IMR-90 (cell line): Measurements from ENCODE around the gene FOXA2. TPM values are rescaled to one million over a fixed set of nuclear protein-coding genes. Genes with fewer than 3 reads are reported as not detected.
"Not testable (repeated sequence)": the region's sequence is repeated elsewhere in the genome, so short reads cannot be mapped to it uniquely, and the experiment has no call there.

Source experiments
- ATAC-seq: fragments of 200-7000 bp; cut with Tn5 transposase; 2 replicates; pipeline ENCODE4 v1.9.1; 2020; ENCODE audit warnings: low read depth, mild to moderate bottlenecking, moderate library complexity
- BruUV-seq: library from RNA; stranded (reverse); fragments of 400-500 nt; replicated peaks from 2 replicates; lab custom pipeline; 2021; lab: Mats Ljungman, UMichigan
- CTCF ChIA-PET: fragments of 300-600 bp; formaldehyde crosslinking; extraction: SDS; loops from one replicate; lab custom pipeline; 2021; ENCODE audit warnings: antibody characterized with exemption; lab: Yijun Ruan, JAX
- POLR2A ChIA-PET: fragments of 300-600 bp; sonication (Branson Sonifier 250); formaldehyde crosslinking; loops from one replicate; lab custom pipeline; 2022; ENCODE audit warnings: antibody characterized with exemption; ENCODE audit not compliant: unreplicated experiment; lab: Charles Lee
- DNase-seq: peaks from one replicate; pipeline ENCODE4 v3.0.0; 2013
- H2AFZ ChIP-seq: replicated peaks from 2 replicates; pipeline ENCODE3; 2013; ENCODE audit warnings: low read length, mild to moderate bottlenecking; ENCODE audit not compliant: poor library complexity
- H2AK5ac ChIP-seq: 2 replicates; pipeline ENCODE4 v1.6.1; 2013; ENCODE audit warnings: low read depth, low read length, inconsistent platforms
- H2AK9ac ChIP-seq: replicated peaks from 2 replicates; pipeline ENCODE3; 2013; ENCODE audit warnings: mild to moderate bottlenecking, low read depth, low read length, moderate library complexity; ENCODE audit not compliant: poor library complexity
- H2BK120ac ChIP-seq: 2 replicates; pipeline ENCODE4 v1.6.1; 2013; ENCODE audit warnings: low read depth, low read length, inconsistent platforms
- H2BK15ac ChIP-seq: 3 replicates; pipeline ENCODE4 v1.6.1; 2013; ENCODE audit warnings: low read depth, low read length, inconsistent platforms
- H2BK20ac ChIP-seq: 2 replicates; pipeline ENCODE4 v1.6.1; 2013; ENCODE audit warnings: low read depth, mild to moderate bottlenecking, inconsistent platforms, low read length, moderate library complexity
- H2BK5ac ChIP-seq: 2 replicates; pipeline ENCODE4 v1.6.1; 2013; ENCODE audit warnings: mild to moderate bottlenecking, low read depth, low read length, inconsistent platforms; ENCODE audit not compliant: poor library complexity, severe bottlenecking
- H3K14ac ChIP-seq: replicated peaks from 2 replicates; pipeline ENCODE4 v1.6.1; 2013; ENCODE audit warnings: low read depth, low read length, inconsistent platforms
- H3K18ac ChIP-seq: 2 replicates; pipeline ENCODE4 v1.6.1; 2013; ENCODE audit warnings: low read depth, low read length, control low read depth
- H3K23ac ChIP-seq: 2 replicates; pipeline ENCODE4 v1.6.1; 2013; ENCODE audit warnings: low read depth, low read length, inconsistent platforms
- H3K27ac ChIP-seq: 2 replicates; pipeline ENCODE4 v1.5.1; 2013; ENCODE audit warnings: mild to moderate bottlenecking, control low read depth, low read length; ENCODE audit not compliant: insufficient read depth
- H3K27me3 ChIP-seq: 2 replicates; pipeline ENCODE4 v1.6.1; 2013; ENCODE audit warnings: low read length; ENCODE audit not compliant: control insufficient read depth, insufficient read depth
- H3K36me3 ChIP-seq: 2 replicates; pipeline ENCODE4 v1.6.1; 2013; ENCODE audit warnings: low read length, mixed read lengths; ENCODE audit not compliant: control insufficient read depth, insufficient read depth
- H3K4ac ChIP-seq: 2 replicates; pipeline ENCODE4 v1.6.1; 2013; ENCODE audit warnings: low read depth, low read length, inconsistent platforms
- H3K4me1 ChIP-seq: 2 replicates; pipeline ENCODE4 v1.6.1; 2013; ENCODE audit warnings: low read length, mixed read lengths; ENCODE audit not compliant: control insufficient read depth, insufficient read depth
- H3K4me2 ChIP-seq: 2 replicates; pipeline ENCODE4 v1.6.1; 2013; ENCODE audit warnings: low read depth, mild to moderate bottlenecking, control low read depth, low read length, moderate library complexity
- H3K4me3 ChIP-seq: 2 replicates; pipeline ENCODE4 v1.5.1; 2013; ENCODE audit warnings: low read depth, mild to moderate bottlenecking, control low read depth, low read length, moderate library complexity; ENCODE audit not compliant: insufficient read depth
- H3K56ac ChIP-seq: 2 replicates; pipeline ENCODE4 v1.6.1; 2013; ENCODE audit warnings: low read length, inconsistent platforms; ENCODE audit not compliant: insufficient read depth; ENCODE audit errors: extremely low read depth
- H3K79me1 ChIP-seq, 2 experiments: 2 replicates each; pipeline ENCODE4 v1.6.1; 2013; ENCODE audit warnings: low read length in 2 of 2, inconsistent platforms in 1 of 2, low read depth in 1 of 2
- H3K9ac ChIP-seq: 2 replicates; pipeline ENCODE4 v1.6.1; 2013; ENCODE audit warnings: low read depth, low read length, control low read depth
- H3K9me1 ChIP-seq: 2 replicates; pipeline ENCODE4 v1.6.1; 2013; ENCODE audit warnings: low read length, inconsistent platforms; ENCODE audit not compliant: insufficient read depth
- H3K9me3 ChIP-seq: 2 replicates; pipeline ENCODE4 v1.6.1; 2013; ENCODE audit warnings: low read length; ENCODE audit not compliant: control insufficient read depth, insufficient read depth
- H4K20me1 ChIP-seq: 2 replicates; pipeline ENCODE4 v1.6.1; 2013; ENCODE audit warnings: low read length, inconsistent platforms; ENCODE audit not compliant: insufficient read depth
- H4K5ac ChIP-seq: 2 replicates; pipeline ENCODE4 v1.6.1; 2013; ENCODE audit warnings: mild to moderate bottlenecking, low read depth, low read length, control low read depth
- H4K8ac ChIP-seq, 2 experiments: 2 replicates each; pipeline ENCODE4 v1.6.1; 2013; ENCODE audit warnings: low read depth in 2 of 2, low read length in 2 of 2, control low read depth in 1 of 2, inconsistent platforms in 1 of 2
- H4K91ac ChIP-seq: 2 replicates; pipeline ENCODE4 v1.6.1; 2013; ENCODE audit warnings: low read depth, low read length, inconsistent platforms; ENCODE audit not compliant: insufficient read depth
- WGBS, 2 experiments: methylation state at CpG; one replicate each; pipeline versions ENCODE4 v1.1.5 to v1.1.7; 2013; ENCODE audit warnings: missing lambda C conversion rate in 2 of 2; ENCODE audit not compliant: insufficient read length in 1 of 2; ENCODE audit errors: extremely low coverage in 2 of 2; 5-methylcytosine and 5-hydroxymethylcytosine counted together
- dilution Hi-C: fragments of 300-500 bp; cut with HindIII; formaldehyde crosslinking; loops from one replicate; pipeline ENCODE4 v1.14.3; 2018; ENCODE audit warnings: low sequenced_read_pairs; ENCODE audit not compliant: unreplicated experiment
- in situ Hi-C: fragments of 300-500 bp; cut with MboI; formaldehyde crosslinking; loops from 3 replicates; pipeline ENCODE4 v1.14.3; 2019; ENCODE audit warnings: low sequenced_read_pairs, inconsistent platforms, mixed read lengths
- intact Hi-C: fragments of 100-400 bp; cut with micrococcal nuclease; formaldehyde crosslinking; loops from 2 replicates; pipeline ENCODE4 v1.10.0; 2022
- polyA plus RNA-seq, 3 experiments: library from polyadenylated mRNA; depleted of rRNA; stranded (reverse); fragments of >200 nt; gene quantifications; 2 replicates each; pipeline ENCODE4 v1.2.3, GENCODE V29; 2012; ENCODE audit warnings: low replicate concordance in 1 of 3
- total RNA-seq: library from RNA; depleted of rRNA; stranded (reverse); fragments of >200 nt; gene quantifications from 2 replicates; pipeline ENCODE4 v1.2.3, GENCODE V29; 2012

Gene FOXA2
- total and polyA plus RNA-seq, 2 of the 4 experiments (the other 2 are of a cell fraction): not detected

- H3K14ac ChIP-seq, H2AK5ac ChIP-seq, BruUV-seq, H2BK5ac ChIP-seq, H3K23ac ChIP-seq, intact Hi-C loops, H2AFZ ChIP-seq, H3K9me1 ChIP-seq, H3K9ac ChIP-seq, H3K4me2 ChIP-seq, H2AK9ac ChIP-seq, DNase-seq, H2BK15ac ChIP-seq, H2BK120ac ChIP-seq, dilution Hi-C loops, CTCF ChIA-PET, H4K20me1 ChIP-seq, H3K9me3 ChIP-seq, H3K18ac ChIP-seq, ATAC-seq, H3K79me1 ChIP-seq, POLR2A ChIA-PET, H4K8ac ChIP-seq, H4K91ac ChIP-seq, H3K27me3 ChIP-seq, H4K5ac ChIP-seq, H3K36me3 ChIP-seq, H3K4me1 ChIP-seq, H3K4me3 ChIP-seq, H3K4ac ChIP-seq, in situ Hi-C loops, H2BK20ac ChIP-seq, H3K27ac ChIP-seq, H3K56ac ChIP-seq: not testable (repeated sequence)
- WGBS, 2 experiments: no CpG with 5 or more reads among the region's 2 CpGs
Measured at GRCh38 chr20:22599258-22599657, 14.9 kb upstream of the FOXA2 start.
